B cell (primary cell): ENCODE data around the gene CD72. TPM values are rescaled to one million over a fixed set of nuclear protein-coding genes. Genes with fewer than 3 reads are reported as not detected.

ENCODE experiments used
- ATAC-seq: fragments of 200-7000 bp; cut with Tn5 transposase; one replicate; pipeline ENCODE4 v1.10.0; 2021; ENCODE audit warnings: low read depth, mild to moderate bottlenecking, moderate number of reproducible peaks, moderate library complexity
- CTCF ChIA-PET: fragments of 350-600 bp; sonication (Branson Sonifier 250); formaldehyde crosslinking; loops from one replicate; lab custom pipeline; 2021; ENCODE audit warnings: antibody characterized with exemption, inconsistent platforms; lab: Charles Lee
- POLR2A ChIA-PET: fragments of 350-600 bp; sonication (Branson Sonifier 250); formaldehyde crosslinking; loops from one replicate; lab custom pipeline; 2021; ENCODE audit warnings: antibody characterized with exemption; lab: Charles Lee
- DNase-seq: peaks from one replicate; pipeline ENCODE4 v3.0.0; 2013
- H2AFZ ChIP-seq: 2 replicates; pipeline ENCODE4 v1.6.1; 2012; ENCODE audit warnings: mild to moderate bottlenecking, low read depth, low read length; ENCODE audit not compliant: insufficient read depth, poor library complexity, severe bottlenecking
- H3K27ac ChIP-seq, 2 donors: 1 replicate in 1 of 2; 2 replicates in 1 of 2; pipeline ENCODE4 v1.5.1; 2012 to 2013; ENCODE audit warnings: low read length in 2 of 2, mild to moderate bottlenecking in 2 of 2, moderate library complexity in 1 of 2
- H3K27me3 ChIP-seq, 4 experiments: fragments of 200-600 bp in 1 of 4; sonication (generic) in 1 of 4; replicated peaks in 1 of 4; 1 replicate in 2 of 4; 2 replicates in 2 of 4; pipeline versions ENCODE4 v1.6.1 to v1.7.0; 2013 to 2016; ENCODE audit warnings: low read length in 3 of 4, mild to moderate bottlenecking in 2 of 4, mixed read lengths in 1 of 4, moderate library complexity in 1 of 4; ENCODE audit not compliant: insufficient read depth in 4 of 4, control insufficient read depth in 3 of 4; ENCODE audit errors: control extremely low read depth in 1 of 4
- H3K36me3 ChIP-seq, 2 experiments: replicated peaks in 1 of 2; 1 replicate in 1 of 2; 2 replicates in 1 of 2; pipeline versions ENCODE4 v1.6.1 to v1.7.1; 2013; ENCODE audit warnings: low read length in 1 of 2; ENCODE audit not compliant: insufficient read depth in 2 of 2, control insufficient read depth in 1 of 2; ENCODE audit errors: control extremely low read depth in 1 of 2, extremely low read depth in 1 of 2
- H3K4me1 ChIP-seq, 2 donors: fragments of 200-600 bp in 1 of 2; sonication (generic) in 1 of 2; 1 replicate in 1 of 2; 2 replicates in 1 of 2; pipeline versions ENCODE4 v1.5.1 to v1.6.1; 2013 to 2017; ENCODE audit warnings: low read length in 2 of 2; ENCODE audit not compliant: control insufficient read depth in 2 of 2, insufficient read depth in 2 of 2
- H3K4me2 ChIP-seq: replicated peaks from 2 replicates; pipeline ENCODE3; 2012; ENCODE audit warnings: mild to moderate bottlenecking, low read depth, low read length; ENCODE audit not compliant: poor library complexity, severe bottlenecking
- H3K4me3 ChIP-seq, 5 experiments: fragments of 200-600 bp in 1 of 5; sonication (generic) in 1 of 5; 1 replicate in 3 of 5; 2 replicates in 2 of 5; pipeline versions ENCODE4 v1.5.1 to v1.7.0; 2011 to 2016; ENCODE audit warnings: low read length in 4 of 5, mild to moderate bottlenecking in 4 of 5, low read depth in 2 of 5, control low read depth in 1 of 5, moderate library complexity in 1 of 5; ENCODE audit not compliant: insufficient read depth in 1 of 5; ENCODE audit errors: control extremely low read depth in 1 of 5, extremely low read depth in 1 of 5
- H3K79me2 ChIP-seq: fragments of 200-600 bp; sonication (generic); one replicate; pipeline ENCODE4 v1.6.0; 2016; ENCODE audit warnings: low read length; ENCODE audit not compliant: control insufficient read depth, insufficient read depth
- H3K9ac ChIP-seq: fragments of 200-600 bp; sonication (generic); 2 replicates; pipeline ENCODE4 v1.6.1; 2017; ENCODE audit warnings: mild to moderate bottlenecking, low read length, moderate library complexity
- H3K9me3 ChIP-seq, 3 donors: one replicate each; pipeline versions ENCODE4 v1.6.1 to v1.7.1; 2013; ENCODE audit warnings: low read length in 2 of 3; ENCODE audit not compliant: control insufficient read depth in 2 of 3, insufficient read depth in 1 of 3; ENCODE audit errors: control extremely low read depth in 1 of 3
- H4K20me1 ChIP-seq: 2 replicates; pipeline ENCODE4 v1.6.0; 2012; ENCODE audit warnings: mild to moderate bottlenecking, low read length; ENCODE audit not compliant: insufficient read depth, control insufficient read depth, poor library complexity, severe bottlenecking
- H3K27ac Mint-ChIP-seq: one replicate; pipeline ENCODE4 v1.8.0; 2021; ENCODE audit warnings: mixed read lengths
- H3K27me3 Mint-ChIP-seq: one replicate; pipeline ENCODE4 v1.8.0; 2021; ENCODE audit warnings: mixed read lengths
- H3K4me1 Mint-ChIP-seq: one replicate; pipeline ENCODE4 v1.8.0; 2021; ENCODE audit warnings: mixed read lengths
- H3K4me3 Mint-ChIP-seq: one replicate; pipeline ENCODE4 v1.8.0; 2021; ENCODE audit warnings: mixed read lengths
- H3K9me3 Mint-ChIP-seq: one replicate; pipeline ENCODE4 v1.8.0; 2022; ENCODE audit warnings: mixed read lengths; ENCODE audit not compliant: insufficient read depth
- EZH2 ChIP-seq: IDR thresholded peaks from 2 replicates; pipeline ENCODE4 v1.6.1; 2012; ENCODE audit warnings: borderline replicate concordance, low read depth, mild to moderate bottlenecking, moderate library complexity, low read length; ENCODE audit not compliant: insufficient read depth, poor library complexity, severe bottlenecking
- WGBS: methylation state at CpG from one replicate; pipeline ENCODE4 v1.1.5; 2013; ENCODE audit warnings: missing lambda C conversion rate; ENCODE audit not compliant: insufficient coverage; 5-methylcytosine and 5-hydroxymethylcytosine counted together
- intact Hi-C: fragments of 100-400 bp; cut with micrococcal nuclease; formaldehyde crosslinking; loops from one replicate; pipeline ENCODE4 v1.10.0; 2022
- polyA plus RNA-seq: library from polyadenylated mRNA; depleted of rRNA; stranded (reverse); fragments of >200 nt; gene quantifications from 2 replicates; pipeline ENCODE4 v1.2.3, GENCODE V29; 2012
- total RNA-seq, 2 donors: library from RNA; stranded (reverse); fragments of 120-200 nt in 1 of 2; gene quantifications; 1 replicate in 1 of 2; 2 replicates in 1 of 2; pipeline versions ENCODE4 v1.2.3 to v1.2.4, GENCODE V29; 2013 to 2022
- TF ChIP-seq, protein P1 (sequence below): fragments of 200-600 bp; IDR thresholded peaks from one replicate; pipeline ENCODE4 v1.8.0; 2022; ENCODE audit warnings: antibody characterized with exemption, mild to moderate bottlenecking

The CD72 gene
- total and polyA plus RNA-seq, 2 donors (not counting 1 experiment from before 2014, with no cell fraction given): 94.6 to 436 TPM

- Histone ChIP-seq H2AFZ (no peak overlapping the region), H3K4me3 (no peak overlapping the region), H3K27ac (no peak overlapping the region), H3K9me3 (peaks cover 2 to 17% (median 12%) of the 10 kb centered on the region in 3 donors), H3K79me2 (no peaks in the 10 kb centered on the region), H3K4me2 (no peak overlapping the region), H3K9ac (no peak overlapping the region), H3K27me3 (no peaks in the 10 kb centered on the region), H3K4me1 (no peaks in the 10 kb centered on the region), H4K20me1 (no peaks in the 10 kb centered on the region), H3K36me3 (no peaks in the 10 kb centered on the region)
- WGBS: no CpG with 5 or more reads among the region's 1 CpG
- CTCF ChIA-PET: no interaction called here
- no peak overlapping the region for H3K27ac Mint-ChIP-seq
- no peaks in the 10 kb centered on the region for H3K27me3 Mint-ChIP-seq
- no peak overlapping the region for H3K4me3 Mint-ChIP-seq
- intact Hi-C loops: no loop called here
- peaks cover 12% of the 10 kb centered on the region for H3K9me3 Mint-ChIP-seq
- H3K4me1 Mint-ChIP-seq: no peaks in the 10 kb centered on the region
- POLR2A ChIA-PET: no interaction called here
- DNase-seq (no peak), ATAC-seq (no peak)
- TF ChIP-seq, protein P1, sequence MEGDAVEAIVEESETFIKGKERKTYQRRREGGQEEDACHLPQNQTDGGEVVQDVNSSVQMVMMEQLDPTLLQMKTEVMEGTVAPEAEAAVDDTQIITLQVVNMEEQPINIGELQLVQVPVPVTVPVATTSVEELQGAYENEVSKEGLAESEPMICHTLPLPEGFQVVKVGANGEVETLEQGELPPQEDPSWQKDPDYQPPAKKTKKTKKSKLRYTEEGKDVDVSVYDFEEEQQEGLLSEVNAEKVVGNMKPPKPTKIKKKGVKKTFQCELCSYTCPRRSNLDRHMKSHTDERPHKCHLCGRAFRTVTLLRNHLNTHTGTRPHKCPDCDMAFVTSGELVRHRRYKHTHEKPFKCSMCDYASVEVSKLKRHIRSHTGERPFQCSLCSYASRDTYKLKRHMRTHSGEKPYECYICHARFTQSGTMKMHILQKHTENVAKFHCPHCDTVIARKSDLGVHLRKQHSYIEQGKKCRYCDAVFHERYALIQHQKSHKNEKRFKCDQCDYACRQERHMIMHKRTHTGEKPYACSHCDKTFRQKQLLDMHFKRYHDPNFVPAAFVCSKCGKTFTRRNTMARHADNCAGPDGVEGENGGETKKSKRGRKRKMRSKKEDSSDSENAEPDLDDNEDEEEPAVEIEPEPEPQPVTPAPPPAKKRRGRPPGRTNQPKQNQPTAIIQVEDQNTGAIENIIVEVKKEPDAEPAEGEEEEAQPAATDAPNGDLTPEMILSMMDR: no peak
- no peak for TF ChIP-seq EZH2
Measured at GRCh38 chr9:35579130-35579529, 39.1 kb downstream of the CD72 start.

GRCh38 chr9:35577486-35577885 is 40.7 kb downstream of the CD72 start:
- ATAC-seq (no peak), DNase-seq (no peak)
- Histone ChIP-seq H3K36me3 (no peaks in the 10 kb centered on the region), H3K79me2 (no peaks in the 10 kb centered on the region), H3K27me3 (no peaks in the 10 kb centered on the region), H3K27ac (no peak overlapping the region), H4K20me1 (no peaks in the 10 kb centered on the region), H3K9ac (no peak overlapping the region), H3K4me1 (no peaks in the 10 kb centered on the region), H3K9me3 (peaks cover 2 to 17% (median 12%) of the 10 kb centered on the region in 3 donors), H3K4me3 (no peak overlapping the region), H2AFZ (no peak overlapping the region), H3K4me2 (no peak overlapping the region)
- TF ChIP-seq EZH2: no peak
- TF ChIP-seq, protein P1: no peak
- no peaks in the 10 kb centered on the region for H3K27me3 Mint-ChIP-seq
- H3K27ac Mint-ChIP-seq: no peak overlapping the region
- intact Hi-C loops: no loop called here
- H3K9me3 Mint-ChIP-seq: peaks cover 12% of the 10 kb centered on the region
- no peaks in the 10 kb centered on the region for H3K4me1 Mint-ChIP-seq
- H3K4me3 Mint-ChIP-seq: no peak overlapping the region
- WGBS: 83% methylated on average over 2 of the region's 5 CpGs
- POLR2A ChIA-PET: no interaction called here
- CTCF ChIA-PET: no interaction called here
